Measurements from ENCODE around the gene MYH14. TPM values are rescaled to one million over a fixed set of nuclear protein-coding genes. Genes with fewer than 3 reads are reported as not detected.

MYH14 gene
- polyA plus RNA-seq, 1 donor from 2014 or later, result not detected

DNA sequence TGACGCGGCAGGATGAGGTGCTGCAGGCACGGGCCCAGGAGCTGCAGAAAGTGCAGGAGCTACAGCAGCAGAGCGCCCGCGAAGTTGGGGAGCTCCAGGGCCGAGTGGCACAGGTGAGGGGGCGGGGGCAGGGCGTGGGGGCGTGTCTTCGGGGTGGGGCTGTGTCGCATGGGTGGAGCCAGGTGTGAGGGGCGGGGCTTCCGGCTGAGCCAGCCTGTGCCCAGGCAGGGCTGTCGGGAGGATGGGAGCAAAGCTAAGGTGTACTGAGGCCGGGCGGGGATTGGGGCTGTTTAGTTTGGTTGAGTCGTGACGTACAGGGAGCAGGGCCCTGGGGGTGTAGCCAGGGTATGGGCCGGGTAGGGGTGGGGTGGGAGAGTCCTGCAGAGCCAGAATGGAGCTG, 63.5 kb downstream of the MYH14 start:
- TF ChIP-seq MXI1 (conservative IDR thresholded peaks at IDR 0.05; ENCODE audit: poor library complexity, severe bottlenecking) (no peak), SMC3 (conservative IDR thresholded peaks at IDR 0.05; ENCODE audit: poor library complexity) (no peak), TAF1 (IDR thresholded peaks at IDR 0.05; ENCODE audit: low read depth) (no peak), EZH2 (IDR thresholded peaks at IDR 0.05; ENCODE audit: borderline replicate concordance, insufficient read depth, low read length, poor library complexity, severe bottlenecking) (no peak)
- Histone ChIP-seq H3K79me2 (replicated peaks; ENCODE audit: insufficient read depth, low read length) (no peaks in the 10 kb centered on the region), H3K36me3 (ENCODE audit: insufficient read depth, low read length) (no peaks in the 10 kb centered on the region), H3K4me2 (ENCODE audit: low read length) (no peak overlapping the region), H3K9ac (ENCODE audit: low read length) (no peak overlapping the region), H3K27ac (ENCODE audit: low read length) (no peak overlapping the region), H3K9me3 (ENCODE audit: low read length) (no peaks in the 10 kb centered on the region), H3K9me2 (ENCODE audit: insufficient read depth, low read length) (no peaks in the 10 kb centered on the region), H4K20me1 (ENCODE audit: insufficient read depth) (no peaks in the 10 kb centered on the region), H3F3A (ENCODE audit: insufficient read depth, low read length, poor library complexity, severe bottlenecking) (no peaks in the 10 kb centered on the region), H3K27me3 (ENCODE audit: insufficient read depth, low read depth, low read length) (no peaks in the 10 kb centered on the region), H3K4me3 (ENCODE audit: low read length) (no peak overlapping the region), H2AFZ (ENCODE audit: low read depth, low read length) (no peak overlapping the region)

DNA sequence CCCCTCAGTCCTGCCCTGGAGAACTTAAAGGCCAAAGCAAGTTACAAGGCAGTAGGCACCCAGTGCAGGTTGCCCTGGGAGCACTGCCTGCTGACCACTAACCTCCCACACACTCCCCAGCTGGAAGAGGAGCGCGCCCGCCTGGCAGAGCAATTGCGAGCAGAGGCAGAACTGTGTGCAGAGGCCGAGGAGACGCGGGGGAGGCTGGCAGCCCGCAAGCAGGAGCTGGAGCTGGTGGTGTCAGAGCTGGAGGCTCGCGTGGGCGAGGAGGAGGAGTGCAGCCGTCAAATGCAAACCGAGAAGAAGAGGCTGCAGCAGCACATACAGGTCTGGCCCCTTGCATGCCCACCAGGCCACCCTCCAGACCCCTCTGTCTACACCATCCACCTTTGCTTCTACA, 64.6 kb downstream of the MYH14 start:
- Histone ChIP-seq H3K27ac (ENCODE audit: low read length) (no peak overlapping the region), H3K4me3 (ENCODE audit: low read length) (no peak overlapping the region), H3K27me3 (ENCODE audit: insufficient read depth, low read depth, low read length) (no peaks in the 10 kb centered on the region), H3K9ac (ENCODE audit: low read length) (no peak overlapping the region), H2AFZ (ENCODE audit: low read depth, low read length) (no peak overlapping the region), H3K9me3 (ENCODE audit: low read length) (no peaks in the 10 kb centered on the region), H3K79me2 (replicated peaks; ENCODE audit: insufficient read depth, low read length) (no peaks in the 10 kb centered on the region), H4K20me1 (ENCODE audit: insufficient read depth) (no peaks in the 10 kb centered on the region), H3K4me2 (ENCODE audit: low read length) (no peak overlapping the region), H3K36me3 (ENCODE audit: insufficient read depth, low read length) (no peaks in the 10 kb centered on the region), H3K9me2 (ENCODE audit: insufficient read depth, low read length) (no peaks in the 10 kb centered on the region), H3F3A (ENCODE audit: insufficient read depth, low read length, poor library complexity, severe bottlenecking) (no peaks in the 10 kb centered on the region)
- TF ChIP-seq, protein P1, sequence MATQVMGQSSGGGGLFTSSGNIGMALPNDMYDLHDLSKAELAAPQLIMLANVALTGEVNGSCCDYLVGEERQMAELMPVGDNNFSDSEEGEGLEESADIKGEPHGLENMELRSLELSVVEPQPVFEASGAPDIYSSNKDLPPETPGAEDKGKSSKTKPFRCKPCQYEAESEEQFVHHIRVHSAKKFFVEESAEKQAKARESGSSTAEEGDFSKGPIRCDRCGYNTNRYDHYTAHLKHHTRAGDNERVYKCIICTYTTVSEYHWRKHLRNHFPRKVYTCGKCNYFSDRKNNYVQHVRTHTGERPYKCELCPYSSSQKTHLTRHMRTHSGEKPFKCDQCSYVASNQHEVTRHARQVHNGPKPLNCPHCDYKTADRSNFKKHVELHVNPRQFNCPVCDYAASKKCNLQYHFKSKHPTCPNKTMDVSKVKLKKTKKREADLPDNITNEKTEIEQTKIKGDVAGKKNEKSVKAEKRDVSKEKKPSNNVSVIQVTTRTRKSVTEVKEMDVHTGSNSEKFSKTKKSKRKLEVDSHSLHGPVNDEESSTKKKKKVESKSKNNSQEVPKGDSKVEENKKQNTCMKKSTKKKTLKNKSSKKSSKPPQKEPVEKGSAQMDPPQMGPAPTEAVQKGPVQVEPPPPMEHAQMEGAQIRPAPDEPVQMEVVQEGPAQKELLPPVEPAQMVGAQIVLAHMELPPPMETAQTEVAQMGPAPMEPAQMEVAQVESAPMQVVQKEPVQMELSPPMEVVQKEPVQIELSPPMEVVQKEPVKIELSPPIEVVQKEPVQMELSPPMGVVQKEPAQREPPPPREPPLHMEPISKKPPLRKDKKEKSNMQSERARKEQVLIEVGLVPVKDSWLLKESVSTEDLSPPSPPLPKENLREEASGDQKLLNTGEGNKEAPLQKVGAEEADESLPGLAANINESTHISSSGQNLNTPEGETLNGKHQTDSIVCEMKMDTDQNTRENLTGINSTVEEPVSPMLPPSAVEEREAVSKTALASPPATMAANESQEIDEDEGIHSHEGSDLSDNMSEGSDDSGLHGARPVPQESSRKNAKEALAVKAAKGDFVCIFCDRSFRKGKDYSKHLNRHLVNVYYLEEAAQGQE (IDR thresholded peaks at IDR 0.05; ENCODE audit: borderline replicate concordance), result no peak
- TF ChIP-seq EZH2 (IDR thresholded peaks at IDR 0.05; ENCODE audit: borderline replicate concordance, insufficient read depth, low read length, poor library complexity, severe bottlenecking) (no peak), TAF1 (IDR thresholded peaks at IDR 0.05; ENCODE audit: low read depth) (no peak), MXI1 (conservative IDR thresholded peaks at IDR 0.05; ENCODE audit: poor library complexity, severe bottlenecking) (no peak), RAD21 (conservative IDR thresholded peaks at IDR 0.05) (no peak), SMC3 (conservative IDR thresholded peaks at IDR 0.05; ENCODE audit: poor library complexity) (no peak), EP300 (conservative IDR thresholded peaks at IDR 0.05; ENCODE audit: poor library complexity, severe bottlenecking) (no peak), POLR2AphosphoS5 (IDR thresholded peaks at IDR 0.05) (no peak)
- TF ChIP-seq, protein P2, sequence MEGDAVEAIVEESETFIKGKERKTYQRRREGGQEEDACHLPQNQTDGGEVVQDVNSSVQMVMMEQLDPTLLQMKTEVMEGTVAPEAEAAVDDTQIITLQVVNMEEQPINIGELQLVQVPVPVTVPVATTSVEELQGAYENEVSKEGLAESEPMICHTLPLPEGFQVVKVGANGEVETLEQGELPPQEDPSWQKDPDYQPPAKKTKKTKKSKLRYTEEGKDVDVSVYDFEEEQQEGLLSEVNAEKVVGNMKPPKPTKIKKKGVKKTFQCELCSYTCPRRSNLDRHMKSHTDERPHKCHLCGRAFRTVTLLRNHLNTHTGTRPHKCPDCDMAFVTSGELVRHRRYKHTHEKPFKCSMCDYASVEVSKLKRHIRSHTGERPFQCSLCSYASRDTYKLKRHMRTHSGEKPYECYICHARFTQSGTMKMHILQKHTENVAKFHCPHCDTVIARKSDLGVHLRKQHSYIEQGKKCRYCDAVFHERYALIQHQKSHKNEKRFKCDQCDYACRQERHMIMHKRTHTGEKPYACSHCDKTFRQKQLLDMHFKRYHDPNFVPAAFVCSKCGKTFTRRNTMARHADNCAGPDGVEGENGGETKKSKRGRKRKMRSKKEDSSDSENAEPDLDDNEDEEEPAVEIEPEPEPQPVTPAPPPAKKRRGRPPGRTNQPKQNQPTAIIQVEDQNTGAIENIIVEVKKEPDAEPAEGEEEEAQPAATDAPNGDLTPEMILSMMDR (IDR thresholded peaks at IDR 0.05; ENCODE audit: poor library complexity, severe bottlenecking), result no peak
